Stimulated activated CD4-positive, alpha-beta T cell treated with anti-CD3 and anti-CD28 coated beads, Interleukin-4, amount 100 ng/mL, for 4 hours (primary cell): ENCODE measurements around the gene MRPL41.
"Not testable (repeated sequence)": the region's sequence is repeated elsewhere in the genome, so short reads cannot be mapped to it uniquely, and the experiment has no call there.

Source experiments
- DNase-seq, 2 experiments: peaks; one replicate each; pipeline ENCODE4 v3.0.0-alpha.2; 2020

The MRPL41 gene

GRCh38 chr9:137522746-137523455 lies 28.8 kb upstream of the MRPL41 start:
- no peak for DNase-seq

GRCh38 chr9:137524161-137524980 lies 27.3 kb upstream of the MRPL41 start:
- no peak for DNase-seq

GRCh38 chr9:137524981-137525317 lies 26.7 kb upstream of the MRPL41 start:
- DNase-seq = no peak

GRCh38 chr9:137530331-137530730 lies 21.3 kb upstream of the MRPL41 start:
- DNase-seq = no peak

- no peak for DNase-seq
Observed at GRCh38 chr9:137531099-137531765, 20.4 kb upstream of the MRPL41 start.

GRCh38 chr9:137532891-137533468 lies 18.7 kb upstream of the MRPL41 start:
- not testable (repeated sequence) for DNase-seq

- no peak for DNase-seq
Observed at GRCh38 chr9:137534256-137535119, 17.2 kb upstream of the MRPL41 start.

GRCh38 chr9:137535120-137535428 lies 16.6 kb upstream of the MRPL41 start:
- DNase-seq = no peak

GRCh38 chr9:137536594-137537131 lies 15.0 kb upstream of the MRPL41 start:
- DNase-seq = peak in 1 of 2 experiments; percentile 33

GRCh38 chr9:137538058-137538457 lies 13.6 kb upstream of the MRPL41 start:
- DNase-seq = no peak

- no peak for DNase-seq
Observed at GRCh38 chr9:137540536-137540935, 11.1 kb upstream of the MRPL41 start.

- no peak for DNase-seq
Observed at GRCh38 chr9:137542486-137542885, 9.2 kb upstream of the MRPL41 start.

- DNase-seq = no peak
Observed at GRCh38 chr9:137543237-137543963, 8.3 kb upstream of the MRPL41 start.

GRCh38 chr9:137544176-137544760 lies 7.4 kb upstream of the MRPL41 start:
- DNase-seq = no peak

GRCh38 chr9:137545123-137545522 lies 6.6 kb upstream of the MRPL41 start:
- DNase-seq = no peak

GRCh38 chr9:137547687-137548543 lies 3.8 kb upstream of the MRPL41 start:
- no peak for DNase-seq

- peak; percentile 43 to 46 for DNase-seq
Observed at GRCh38 chr9:137550231-137550621, 1.5 kb upstream of the MRPL41 start, which contains the start of gene PNPLA7. PNPLA7 (minus strand) TSS chr9:137550402; CDS start chr9:137550197, 205 bp downstream.

GRCh38 chr9:137550958-137551263 lies 768 bp upstream of the MRPL41 start:
- not testable (repeated sequence) for DNase-seq

GRCh38 chr9:137552022-137552768 lies 516 bp downstream of the MRPL41 start:
- DNase-seq = peak in 1 of 2 experiments; percentile 18
